GM18511 (cell line): Measurements from ENCODE around the gene ZNF419.
"Not testable (repeated sequence)": the region's sequence is repeated elsewhere in the genome, so short reads cannot be mapped to it uniquely, and the experiment has no call there.

ENCODE experiments used
- ATAC-seq: cut with Tn5 transposase; IDR thresholded peaks from one replicate; pipeline ENCODE4 v1.9.1; 2021; ENCODE audit warnings: mild to moderate bottlenecking, moderate library complexity; ENCODE audit not compliant: unreplicated experiment

ZNF419 gene

DNA sequence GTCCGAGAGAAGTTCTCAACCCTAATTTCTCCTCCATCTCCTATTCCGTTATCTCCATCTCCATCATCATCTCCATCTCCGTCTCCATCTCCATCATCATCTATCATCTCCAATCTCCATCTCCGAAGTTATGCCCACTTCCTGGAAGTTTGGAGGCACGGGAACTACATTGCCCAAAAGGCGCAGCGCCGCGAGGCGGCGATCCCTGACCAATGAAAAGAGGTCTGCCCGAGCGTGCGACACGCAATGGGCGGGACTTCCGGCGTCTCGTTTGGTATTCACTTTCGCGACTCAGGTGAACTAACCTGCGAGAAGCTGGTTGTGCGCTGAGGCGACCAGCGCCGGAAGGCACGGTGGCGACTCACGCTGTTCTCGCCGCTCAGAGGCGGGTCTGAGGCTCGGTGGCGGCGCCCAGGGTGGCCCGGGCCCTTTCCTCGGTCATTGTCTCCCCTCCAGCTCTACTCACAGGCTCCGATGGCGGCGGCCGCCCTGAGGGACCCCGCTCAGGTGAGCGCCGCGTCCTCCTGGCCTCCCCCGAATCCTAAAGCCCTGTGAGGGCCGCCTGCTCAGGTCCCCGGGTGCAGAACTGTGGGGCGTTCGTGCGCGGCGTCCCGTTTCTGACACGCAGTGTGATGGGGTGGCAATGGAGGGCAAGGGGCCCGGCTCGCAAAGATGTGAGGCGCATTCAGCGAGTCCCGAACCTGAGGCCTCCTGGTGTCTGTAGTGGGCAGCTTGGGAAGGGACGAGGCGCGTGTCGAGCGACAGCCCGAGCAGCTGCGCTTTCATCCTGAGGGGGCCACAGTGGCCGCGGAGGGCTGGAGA lies at the start of gene ZNF419:
TSS of gene ZNF419 (plus strand) at position 274 of the 822 bp plus-strand sequence. CDS start at position 475, 201 bp downstream.
- peak; percentile 100 for ATAC-seq

DNA sequence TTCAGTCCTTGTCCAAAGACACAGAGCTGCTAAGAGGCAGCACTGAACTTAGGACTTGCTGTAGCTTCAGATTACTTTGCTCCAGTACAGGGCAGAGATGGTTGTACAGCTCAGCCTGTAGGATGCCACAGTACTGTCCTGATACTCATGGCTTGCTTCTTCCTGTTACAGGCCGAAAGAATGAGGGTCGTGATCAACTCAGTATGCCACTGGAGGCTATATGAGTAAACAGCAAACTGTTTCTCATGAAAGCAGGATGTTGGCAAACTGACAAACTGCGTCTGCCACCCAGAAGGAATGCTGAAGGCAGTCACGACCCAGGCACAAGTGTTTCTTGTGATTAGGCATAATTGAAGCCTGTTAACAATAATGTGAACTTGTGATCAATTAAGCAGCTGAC lies 49.6 kb upstream of the ZNF419 start:
- ATAC-seq: no peak

DNA sequence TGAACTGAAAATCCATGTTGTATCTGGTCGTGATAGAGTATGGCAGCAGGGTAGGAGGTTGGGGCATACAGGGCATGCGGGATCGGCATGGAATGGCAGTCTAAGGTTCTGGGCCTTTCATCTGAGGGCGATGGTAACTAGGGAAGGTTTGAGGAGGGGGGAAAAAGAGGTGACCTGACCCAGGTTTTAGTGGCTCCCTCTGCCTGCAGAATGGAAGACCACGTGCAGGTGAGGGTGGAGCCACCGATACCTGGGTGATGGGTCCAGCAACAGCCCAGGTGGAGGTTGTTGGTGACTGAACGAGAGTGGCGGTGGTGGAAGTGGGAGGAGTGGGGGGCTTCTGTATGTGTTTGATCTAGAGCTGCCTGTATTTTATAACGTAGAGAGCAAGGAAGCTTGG lies 48.6 kb upstream of the ZNF419 start:
- no peak for ATAC-seq

- no peak for ATAC-seq
Observed at GRCh38 chr19:57441979-57442752, 45.4 kb upstream of the ZNF419 start.

- no peak for ATAC-seq
Observed at GRCh38 chr19:57443121-57443696, 44.3 kb upstream of the ZNF419 start.

- ATAC-seq: no peak
Observed at GRCh38 chr19:57452307-57452706, 35.2 kb upstream of the ZNF419 start.

- no peak for ATAC-seq
Observed at GRCh38 chr19:57465680-57466381, 21.7 kb upstream of the ZNF419 start.

DNA sequence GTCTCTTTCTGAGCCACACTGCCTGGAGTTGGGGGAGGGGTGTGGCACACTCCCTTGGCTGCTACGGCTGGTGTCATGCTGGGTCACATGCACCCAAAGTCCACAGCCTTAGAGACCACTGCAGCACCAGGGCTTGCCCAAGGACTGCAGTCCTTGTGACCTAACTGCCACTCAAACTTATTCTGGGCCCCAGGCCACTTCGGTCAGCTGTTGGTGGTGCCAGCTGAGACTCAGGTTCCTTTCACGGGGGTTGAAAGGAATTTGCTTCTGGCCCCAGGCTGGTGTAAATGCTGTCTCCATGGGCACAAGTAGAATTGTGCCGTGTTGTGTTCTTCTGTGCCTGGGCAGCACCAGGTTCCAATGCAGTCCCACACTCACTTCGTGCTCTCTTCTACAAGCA lies 21.1 kb upstream of the ZNF419 start:
- no peak for ATAC-seq

- ATAC-seq: no peak
Observed at GRCh38 chr19:57473646-57474045, 13.9 kb upstream of the ZNF419 start.

DNA sequence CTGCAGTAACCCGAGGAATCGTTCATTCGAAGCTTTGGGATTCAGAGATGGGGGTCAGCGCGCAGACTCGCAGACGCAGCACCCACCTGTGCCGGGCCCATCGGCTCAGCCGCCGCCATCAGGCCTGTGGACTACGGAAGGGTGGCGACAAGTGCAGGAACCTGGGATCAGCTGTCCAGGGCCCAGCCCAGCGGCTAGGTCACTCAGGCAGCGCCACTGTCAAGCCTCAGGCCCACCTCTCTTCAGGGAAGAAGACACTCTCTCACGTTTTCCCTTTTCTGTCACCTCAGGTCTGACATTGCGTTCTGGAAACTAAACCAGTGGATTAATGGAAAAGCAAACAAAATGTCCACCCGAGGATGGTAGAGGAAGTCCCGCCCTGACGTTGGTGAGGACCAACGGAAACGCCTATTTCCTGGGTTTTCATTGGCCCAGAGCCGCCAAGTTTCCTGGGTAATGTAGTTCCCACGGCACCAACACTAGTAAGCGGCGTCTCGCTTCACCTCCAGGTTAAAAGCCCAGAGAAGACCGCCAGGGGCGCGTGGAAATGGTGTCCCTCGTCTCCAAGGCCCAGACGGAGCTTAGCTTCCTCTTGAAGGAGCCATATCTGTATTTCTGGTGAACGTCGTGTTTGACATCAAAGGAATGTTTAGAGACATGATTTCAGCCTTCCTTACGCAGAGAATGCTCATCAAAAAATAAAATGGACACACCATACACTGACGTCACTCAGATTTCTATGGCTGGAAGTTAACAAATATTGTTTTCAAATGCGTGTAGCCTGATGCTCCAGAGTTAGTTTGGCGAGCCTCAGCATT lies 10.2 kb upstream of the ZNF419 start, which contains the start of gene ZNF772:
TSS of gene ZNF772 (minus strand) at position 376 of the 818 bp plus-strand sequence. CDS start at position 119, 257 bp downstream.
- ATAC-seq: peak; percentile 97

DNA sequence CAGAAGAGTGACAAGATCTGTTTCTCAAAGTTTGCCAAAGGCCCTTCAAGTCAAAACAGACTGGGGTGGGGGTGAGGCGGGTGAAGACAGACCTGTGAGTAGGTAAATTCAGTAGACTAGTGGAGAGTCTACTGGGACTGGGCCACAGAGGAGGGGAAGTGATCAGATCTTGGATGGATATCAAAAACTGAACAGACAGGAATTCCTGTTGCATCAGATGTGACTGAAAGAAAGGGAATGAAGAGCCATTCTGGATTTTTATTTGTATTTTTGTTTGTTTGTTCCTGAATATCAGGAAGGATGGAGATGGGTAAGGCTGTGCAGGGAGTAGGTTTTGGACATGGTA lies 722 bp downstream of the ZNF419 start:
- ATAC-seq: not testable (repeated sequence)

GRCh38 chr19:57499332-57499679 lies 11.8 kb downstream of the ZNF419 start:
- ATAC-seq: not testable (repeated sequence)

GRCh38 chr19:57499680-57500395 lies 12.3 kb downstream of the ZNF419 start, which contains the start of gene ZNF773:
Gene ZNF773, plus strand, starts transcription at chr19:57499938. Its CDS starts 143 bp downstream, at chr19:57500081.
- ATAC-seq: peak; percentile 100

DNA sequence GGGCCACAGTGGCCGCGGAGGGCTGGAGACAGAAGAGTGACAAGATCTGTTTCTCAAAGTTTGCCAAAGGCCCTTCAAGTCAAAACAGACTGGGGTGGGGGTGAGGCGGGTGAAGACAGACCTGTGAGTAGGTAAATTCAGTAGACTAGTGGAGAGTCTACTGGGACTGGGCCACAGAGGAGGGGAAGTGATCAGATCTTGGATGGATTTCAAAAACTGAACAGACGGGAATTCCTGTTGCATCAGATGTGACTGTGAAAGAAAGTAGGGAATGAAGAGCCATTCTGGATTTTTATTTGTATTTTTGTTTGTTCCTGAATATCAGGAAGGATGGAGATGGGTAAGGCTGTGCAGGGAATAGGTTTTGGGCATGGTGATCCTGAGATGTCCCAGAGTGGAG lies 12.8 kb downstream of the ZNF419 start:
- not testable (repeated sequence) for ATAC-seq

GRCh38 chr19:57506163-57506562 lies 18.6 kb downstream of the ZNF419 start:
- ATAC-seq: no peak

DNA sequence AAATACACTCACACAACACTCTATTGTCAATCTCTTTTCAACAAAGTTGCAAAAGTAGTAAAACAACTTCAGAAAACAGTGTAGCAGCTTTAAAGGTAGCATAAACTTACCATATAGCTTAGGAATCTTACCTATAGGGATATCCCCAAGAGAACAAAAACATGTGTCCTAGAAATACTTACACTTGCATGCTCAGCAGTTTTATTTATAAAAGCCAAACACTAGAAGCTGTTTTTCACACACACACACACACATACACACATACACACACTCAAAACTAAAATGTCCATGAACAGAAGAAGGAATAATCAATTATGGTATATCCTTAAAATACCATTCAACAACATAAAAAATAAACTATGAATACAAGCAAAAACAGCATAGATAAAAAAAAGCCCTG lies 23.9 kb downstream of the ZNF419 start:
- no peak for ATAC-seq

DNA sequence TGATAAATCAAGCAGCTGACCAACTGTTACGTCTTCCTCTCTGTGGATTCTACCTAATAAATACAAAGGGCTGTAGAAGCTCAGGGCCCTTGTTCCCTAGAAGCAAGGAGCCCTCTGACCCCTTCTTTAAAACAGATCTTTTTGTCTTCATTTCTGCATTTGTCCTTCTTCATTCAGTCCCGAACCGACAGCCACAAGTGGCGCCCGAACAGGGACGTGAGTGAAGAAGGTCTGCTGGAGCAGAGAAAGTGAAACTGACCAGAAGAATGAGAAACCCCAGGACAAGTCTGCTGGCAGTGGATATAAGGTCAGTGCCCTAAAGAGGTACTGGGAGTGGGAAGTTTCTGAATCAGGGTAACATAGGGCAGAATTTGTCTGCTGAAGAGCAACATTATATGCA lies 25.3 kb downstream of the ZNF419 start:
- no peak for ATAC-seq

DNA sequence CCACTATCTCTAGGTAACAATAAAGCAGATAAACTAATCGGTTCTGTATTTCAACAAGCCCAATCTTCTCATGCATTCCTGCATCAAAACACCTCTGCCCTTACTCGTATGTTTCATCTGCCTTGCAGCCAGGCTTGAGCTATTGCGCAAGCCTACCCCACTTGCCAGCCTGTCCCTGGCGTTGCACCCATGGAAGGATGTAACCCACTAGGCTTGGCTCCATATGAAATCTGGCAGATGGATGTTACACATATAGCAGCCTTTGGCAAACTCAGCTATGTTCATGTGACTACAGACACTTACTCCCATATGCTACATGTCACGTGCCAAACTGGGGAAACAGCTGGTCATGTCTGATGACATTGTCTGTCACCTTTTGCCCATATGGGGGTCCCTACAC lies 27.7 kb downstream of the ZNF419 start:
- ATAC-seq: no peak

GRCh38 chr19:57518021-57518420 lies 30.5 kb downstream of the ZNF419 start:
- ATAC-seq: not testable (repeated sequence)
